GM23338 (cell line): ENCODE data around the gene OR12D3.

Experiments
- CREB1 ChIP-seq: fragments of 250-450 bp; sonication (Bioruptor Pico); IDR thresholded peaks from 2 replicates; pipeline ENCODE4 v1.5.0; 2020; ENCODE audit warnings: low read depth, mild to moderate bottlenecking, moderate library complexity
- CTCF ChIP-seq, 2 experiments: fragments of 200-600 bp in 1 of 2; sonication (generic) in 1 of 2; conservative IDR thresholded peaks; 2 replicates each; pipeline versions ENCODE4 v1.5.1 to v1.6.1; 2016 to 2017; ENCODE audit warnings: antibody characterized with exemption in 2 of 2, low read depth in 2 of 2, mild to moderate bottlenecking in 2 of 2, moderate library complexity in 1 of 2
- EZH2 ChIP-seq: fragments of 200-600 bp; sonication (generic); IDR thresholded peaks from one replicate; pipeline ENCODE4 v1.8.0; 2017; ENCODE audit warnings: antibody characterized with exemption, mild to moderate bottlenecking, low read depth; ENCODE audit not compliant: unreplicated experiment
- EZH2phosphoT487 ChIP-seq: fragments of 200-600 bp; sonication (generic); IDR thresholded peaks from one replicate; pipeline ENCODE4 v1.8.1; 2018; ENCODE audit warnings: antibody characterized with exemption; ENCODE audit not compliant: unreplicated experiment
- JUNB ChIP-seq: IDR thresholded peaks from one replicate; pipeline ENCODE4 v1.6.1; 2016; ENCODE audit warnings: antibody characterized with exemption; ENCODE audit not compliant: unreplicated experiment
- POLR2AphosphoS5 ChIP-seq: IDR thresholded peaks from 2 replicates; pipeline ENCODE4 v1.6.1; 2016; ENCODE audit warnings: antibody characterized with exemption, low read depth
- STAT1 ChIP-seq: IDR thresholded peaks from one replicate; pipeline ENCODE4 v1.6.1; 2016; ENCODE audit warnings: antibody characterized with exemption; ENCODE audit not compliant: unreplicated experiment
- ZNF331 ChIP-seq: fragments of 250-450 bp; sonication (Bioruptor Pico); IDR thresholded peaks from 2 replicates; pipeline ENCODE4 v1.5.0; 2020; ENCODE audit warnings: low read depth, mild to moderate bottlenecking, moderate library complexity
- TF ChIP-seq, protein P1 (sequence below): IDR thresholded peaks from one replicate; pipeline ENCODE4 v1.6.1; 2018; ENCODE audit warnings: antibody characterized with exemption; ENCODE audit not compliant: unreplicated experiment
- TF ChIP-seq, protein P2 (sequence below): IDR thresholded peaks from 2 replicates; pipeline ENCODE4 v1.6.1; 2016; ENCODE audit warnings: antibody characterized with exemption
- TF ChIP-seq, protein P3 (sequence below): fragments of 250-450 bp; sonication (Bioruptor Pico); IDR thresholded peaks from 2 replicates; pipeline ENCODE4 v1.5.0; 2020; ENCODE audit warnings: mild to moderate bottlenecking, moderate library complexity

GRCh38 chr6:29403801-29404200, 28.7 kb upstream of the OR12D3 start:
- TF ChIP-seq CTCF (conservative IDR thresholded peaks at IDR 0.05; ENCODE audit: low read depth in 2 of 2) (no peak), EZH2 (no peak), CREB1 (CRISPR knock-in tag) (no peak), ZNF331 (CRISPR knock-in tag) (no peak), POLR2AphosphoS5 (no peak), JUNB (no peak), EZH2phosphoT487 (no peak), STAT1 (no peak)
- TF ChIP-seq, protein P1, sequence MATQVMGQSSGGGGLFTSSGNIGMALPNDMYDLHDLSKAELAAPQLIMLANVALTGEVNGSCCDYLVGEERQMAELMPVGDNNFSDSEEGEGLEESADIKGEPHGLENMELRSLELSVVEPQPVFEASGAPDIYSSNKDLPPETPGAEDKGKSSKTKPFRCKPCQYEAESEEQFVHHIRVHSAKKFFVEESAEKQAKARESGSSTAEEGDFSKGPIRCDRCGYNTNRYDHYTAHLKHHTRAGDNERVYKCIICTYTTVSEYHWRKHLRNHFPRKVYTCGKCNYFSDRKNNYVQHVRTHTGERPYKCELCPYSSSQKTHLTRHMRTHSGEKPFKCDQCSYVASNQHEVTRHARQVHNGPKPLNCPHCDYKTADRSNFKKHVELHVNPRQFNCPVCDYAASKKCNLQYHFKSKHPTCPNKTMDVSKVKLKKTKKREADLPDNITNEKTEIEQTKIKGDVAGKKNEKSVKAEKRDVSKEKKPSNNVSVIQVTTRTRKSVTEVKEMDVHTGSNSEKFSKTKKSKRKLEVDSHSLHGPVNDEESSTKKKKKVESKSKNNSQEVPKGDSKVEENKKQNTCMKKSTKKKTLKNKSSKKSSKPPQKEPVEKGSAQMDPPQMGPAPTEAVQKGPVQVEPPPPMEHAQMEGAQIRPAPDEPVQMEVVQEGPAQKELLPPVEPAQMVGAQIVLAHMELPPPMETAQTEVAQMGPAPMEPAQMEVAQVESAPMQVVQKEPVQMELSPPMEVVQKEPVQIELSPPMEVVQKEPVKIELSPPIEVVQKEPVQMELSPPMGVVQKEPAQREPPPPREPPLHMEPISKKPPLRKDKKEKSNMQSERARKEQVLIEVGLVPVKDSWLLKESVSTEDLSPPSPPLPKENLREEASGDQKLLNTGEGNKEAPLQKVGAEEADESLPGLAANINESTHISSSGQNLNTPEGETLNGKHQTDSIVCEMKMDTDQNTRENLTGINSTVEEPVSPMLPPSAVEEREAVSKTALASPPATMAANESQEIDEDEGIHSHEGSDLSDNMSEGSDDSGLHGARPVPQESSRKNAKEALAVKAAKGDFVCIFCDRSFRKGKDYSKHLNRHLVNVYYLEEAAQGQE: no peak
- TF ChIP-seq, protein P2, sequence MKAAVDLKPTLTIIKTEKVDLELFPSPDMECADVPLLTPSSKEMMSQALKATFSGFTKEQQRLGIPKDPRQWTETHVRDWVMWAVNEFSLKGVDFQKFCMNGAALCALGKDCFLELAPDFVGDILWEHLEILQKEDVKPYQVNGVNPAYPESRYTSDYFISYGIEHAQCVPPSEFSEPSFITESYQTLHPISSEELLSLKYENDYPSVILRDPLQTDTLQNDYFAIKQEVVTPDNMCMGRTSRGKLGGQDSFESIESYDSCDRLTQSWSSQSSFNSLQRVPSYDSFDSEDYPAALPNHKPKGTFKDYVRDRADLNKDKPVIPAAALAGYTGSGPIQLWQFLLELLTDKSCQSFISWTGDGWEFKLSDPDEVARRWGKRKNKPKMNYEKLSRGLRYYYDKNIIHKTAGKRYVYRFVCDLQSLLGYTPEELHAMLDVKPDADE: no peak
- TF ChIP-seq, protein P3, sequence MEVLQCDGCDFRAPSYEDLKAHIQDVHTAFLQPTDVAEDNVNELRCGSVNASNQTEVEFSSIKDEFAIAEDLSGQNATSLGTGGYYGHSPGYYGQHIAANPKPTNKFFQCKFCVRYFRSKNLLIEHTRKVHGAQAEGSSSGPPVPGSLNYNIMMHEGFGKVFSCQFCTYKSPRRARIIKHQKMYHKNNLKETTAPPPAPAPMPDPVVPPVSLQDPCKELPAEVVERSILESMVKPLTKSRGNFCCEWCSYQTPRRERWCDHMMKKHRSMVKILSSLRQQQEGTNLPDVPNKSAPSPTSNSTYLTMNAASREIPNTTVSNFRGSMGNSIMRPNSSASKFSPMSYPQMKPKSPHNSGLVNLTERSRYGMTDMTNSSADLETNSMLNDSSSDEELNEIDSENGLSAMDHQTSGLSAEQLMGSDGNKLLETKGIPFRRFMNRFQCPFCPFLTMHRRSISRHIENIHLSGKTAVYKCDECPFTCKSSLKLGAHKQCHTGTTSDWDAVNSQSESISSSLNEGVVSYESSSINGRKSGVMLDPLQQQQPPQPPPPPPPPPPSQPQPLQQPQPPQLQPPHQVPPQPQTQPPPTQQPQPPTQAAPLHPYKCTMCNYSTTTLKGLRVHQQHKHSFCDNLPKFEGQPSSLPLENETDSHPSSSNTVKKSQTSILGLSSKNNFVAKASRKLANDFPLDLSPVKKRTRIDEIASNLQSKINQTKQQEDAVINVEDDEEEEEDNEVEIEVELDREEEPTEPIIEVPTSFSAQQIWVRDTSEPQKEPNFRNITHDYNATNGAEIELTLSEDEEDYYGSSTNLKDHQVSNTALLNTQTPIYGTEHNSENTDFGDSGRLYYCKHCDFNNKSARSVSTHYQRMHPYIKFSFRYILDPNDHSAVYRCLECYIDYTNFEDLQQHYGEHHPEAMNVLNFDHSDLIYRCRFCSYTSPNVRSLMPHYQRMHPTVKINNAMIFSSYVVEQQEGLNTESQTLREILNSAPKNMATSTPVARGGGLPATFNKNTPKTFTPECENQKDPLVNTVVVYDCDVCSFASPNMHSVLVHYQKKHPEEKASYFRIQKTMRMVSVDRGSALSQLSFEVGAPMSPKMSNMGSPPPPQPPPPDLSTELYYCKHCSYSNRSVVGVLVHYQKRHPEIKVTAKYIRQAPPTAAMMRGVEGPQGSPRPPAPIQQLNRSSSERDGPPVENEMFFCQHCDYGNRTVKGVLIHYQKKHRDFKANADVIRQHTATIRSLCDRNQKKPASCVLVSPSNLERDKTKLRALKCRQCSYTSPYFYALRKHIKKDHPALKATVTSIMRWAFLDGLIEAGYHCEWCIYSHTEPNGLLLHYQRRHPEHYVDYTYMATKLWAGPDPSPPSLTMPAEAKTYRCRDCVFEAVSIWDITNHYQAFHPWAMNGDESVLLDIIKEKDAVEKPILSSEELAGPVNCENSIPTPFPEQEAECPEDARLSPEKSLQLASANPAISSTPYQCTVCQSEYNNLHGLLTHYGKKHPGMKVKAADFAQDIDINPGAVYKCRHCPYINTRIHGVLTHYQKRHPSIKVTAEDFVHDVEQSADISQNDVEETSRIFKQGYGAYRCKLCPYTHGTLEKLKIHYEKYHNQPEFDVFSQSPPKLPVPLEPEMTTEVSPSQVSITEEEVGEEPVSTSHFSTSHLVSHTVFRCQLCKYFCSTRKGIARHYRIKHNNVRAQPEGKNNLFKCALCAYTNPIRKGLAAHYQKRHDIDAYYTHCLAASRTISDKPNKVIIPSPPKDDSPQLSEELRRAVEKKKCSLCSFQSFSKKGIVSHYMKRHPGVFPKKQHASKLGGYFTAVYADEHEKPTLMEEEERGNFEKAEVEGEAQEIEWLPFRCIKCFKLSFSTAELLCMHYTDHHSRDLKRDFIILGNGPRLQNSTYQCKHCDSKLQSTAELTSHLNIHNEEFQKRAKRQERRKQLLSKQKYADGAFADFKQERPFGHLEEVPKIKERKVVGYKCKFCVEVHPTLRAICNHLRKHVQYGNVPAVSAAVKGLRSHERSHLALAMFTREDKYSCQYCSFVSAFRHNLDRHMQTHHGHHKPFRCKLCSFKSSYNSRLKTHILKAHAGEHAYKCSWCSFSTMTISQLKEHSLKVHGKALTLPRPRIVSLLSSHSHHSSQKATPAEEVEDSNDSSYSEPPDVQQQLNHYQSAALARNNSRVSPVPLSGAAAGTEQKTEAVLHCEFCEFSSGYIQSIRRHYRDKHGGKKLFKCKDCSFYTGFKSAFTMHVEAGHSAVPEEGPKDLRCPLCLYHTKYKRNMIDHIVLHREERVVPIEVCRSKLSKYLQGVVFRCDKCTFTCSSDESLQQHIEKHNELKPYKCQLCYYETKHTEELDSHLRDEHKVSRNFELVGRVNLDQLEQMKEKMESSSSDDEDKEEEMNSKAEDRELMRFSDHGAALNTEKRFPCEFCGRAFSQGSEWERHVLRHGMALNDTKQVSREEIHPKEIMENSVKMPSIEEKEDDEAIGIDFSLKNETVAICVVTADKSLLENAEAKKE (CRISPR knock-in tag): no peak
